NB4 (cell line): ENCODE measurements around the gene NECAB2.

ENCODE experiments used
- DNase-seq: peaks from one replicate; pipeline ENCODE4 v3.0.0; 2010; ENCODE audit warnings: low read depth
- H3K4me3 ChIP-seq: one replicate; pipeline ENCODE4 v1.5.1; 2011; ENCODE audit warnings: mild to moderate bottlenecking, low read depth, low read length, moderate library complexity
- CTCF ChIP-seq: IDR thresholded peaks from one replicate; pipeline ENCODE4 v1.5.1; 2012; ENCODE audit warnings: low read depth, low read length
- MAX ChIP-seq: IDR thresholded peaks from 2 replicates; pipeline ENCODE4 v1.6.1; 2011; ENCODE audit warnings: low read depth, low read length
- MYC ChIP-seq: IDR thresholded peaks from 2 replicates; pipeline ENCODE4 v1.6.1; 2011; ENCODE audit warnings: low read depth, low read length
- POLR2A ChIP-seq: IDR thresholded peaks from 2 replicates; pipeline ENCODE4 v1.6.1; 2011; ENCODE audit warnings: mild to moderate bottlenecking; ENCODE audit not compliant: insufficient read length; ENCODE audit errors: extremely low read depth

The NECAB2 gene

GRCh38 chr16:83958137-83958845 is 9.8 kb upstream of the NECAB2 start:
- no peak for DNase-seq
- no peak for TF ChIP-seq MYC
- no peak for TF ChIP-seq POLR2A
- TF ChIP-seq MAX, result no peak
- TF ChIP-seq CTCF, result no peak
- H3K4me3 ChIP-seq, result no peak overlapping the region

GRCh38 chr16:83958846-83959565 is 9.0 kb upstream of the NECAB2 start:
- no peak overlapping the region for H3K4me3 ChIP-seq
- no peak for DNase-seq
- TF ChIP-seq MYC (no peak), CTCF (no peak), MAX (no peak), POLR2A (no peak)

GRCh38 chr16:83959656-83960434 is 8.2 kb upstream of the NECAB2 start:
- TF ChIP-seq MYC, result no peak
- TF ChIP-seq POLR2A, result no peak
- no peak for TF ChIP-seq MAX
- no peak for TF ChIP-seq CTCF
- H3K4me3 ChIP-seq, result no peak overlapping the region
- no peak for DNase-seq

- no peak for DNase-seq
- H3K4me3 ChIP-seq, result no peak overlapping the region
- TF ChIP-seq MYC (no peak), CTCF (no peak), POLR2A (no peak), MAX (no peak)
Measured at GRCh38 chr16:83960521-83961249, 7.4 kb upstream of the NECAB2 start.

- TF ChIP-seq MYC (no peak), POLR2A (no peak)
- DNase-seq, result no peak
- H3K4me3 ChIP-seq, result no peak overlapping the region
Measured at GRCh38 chr16:83961591-83961990, 6.5 kb upstream of the NECAB2 start.
